ENCODE measurements around the gene MYO15A. TPM values are rescaled to one million over a fixed set of nuclear protein-coding genes. Genes with fewer than 3 reads are reported as not detected.

The MYO15A gene
- total and polyA plus RNA-seq, 2 experiments from 2014 or later: 1.0 to 2.2 TPM

DNA sequence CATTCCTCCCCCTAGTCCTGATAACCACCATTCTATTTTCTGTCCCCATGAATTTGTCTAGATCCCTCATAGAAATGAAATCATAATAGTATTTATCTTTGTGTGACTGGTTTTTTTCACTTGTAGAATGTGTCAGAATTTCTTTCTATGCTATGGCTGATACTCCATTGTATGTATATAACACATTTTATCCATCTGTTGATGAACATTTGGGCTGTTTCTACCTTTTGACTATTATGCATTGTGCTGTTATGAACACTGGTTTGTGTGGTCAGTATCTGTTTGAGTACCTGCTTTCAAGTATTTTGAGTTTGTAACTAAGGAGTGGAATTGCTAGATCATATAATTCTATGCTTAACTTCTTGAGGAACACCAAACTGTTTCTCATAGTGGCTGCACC is 36.8 kb upstream of the MYO15A start:
- no peak overlapping the region for H3K4me2 ChIP-seq
- H2AFZ ChIP-seq: no peak overlapping the region
- no peaks in the 10 kb centered on the region for H3F3A ChIP-seq (replicated peaks; ENCODE audit: low read depth)
- 0 out of 2 replicates have a peak, but pooled peaks cover 2% of the 10 kb centered on the region for H4K20me1 ChIP-seq (replicated peaks; ENCODE audit: insufficient read depth)
- Mint-ChIP-seq H3K36me3 (ENCODE audit: low read depth) (no peaks in the 10 kb centered on the region), H3K27me3 (ENCODE audit: insufficient read depth, low read depth, poor library complexity) (peaks cover 4% of the 10 kb centered on the region), H3K27ac (no peak overlapping the region), H3K4me3 (no peak overlapping the region), H3K4me1 (peaks cover 3% of the 10 kb centered on the region), H3K9me3 (no peaks in the 10 kb centered on the region)
- no peaks in the 10 kb centered on the region for H3K4me1 ChIP-seq (ENCODE audit: insufficient read depth)
- no peaks in the 10 kb centered on the region for H3K36me3 ChIP-seq (ENCODE audit: insufficient read depth)
- H3K4me3 ChIP-seq: no peak overlapping the region
- no peak for TF ChIP-seq CREB1 (CRISPR knock-in tag; IDR thresholded peaks at IDR 0.05; ENCODE audit: low read depth)
- H3K27me3 ChIP-seq (ENCODE audit: insufficient read depth): no peaks in the 10 kb centered on the region
- no peak for ATAC-seq
- no peak for DNase-seq (ENCODE audit: low spot score)
- H3K79me2 ChIP-seq (replicated peaks; ENCODE audit: insufficient read depth): no peaks in the 10 kb centered on the region
- H3K27ac ChIP-seq (ENCODE audit: low read depth): no peak overlapping the region
- H3K9me2 ChIP-seq (ENCODE audit: insufficient read depth): no peaks in the 10 kb centered on the region

DNA sequence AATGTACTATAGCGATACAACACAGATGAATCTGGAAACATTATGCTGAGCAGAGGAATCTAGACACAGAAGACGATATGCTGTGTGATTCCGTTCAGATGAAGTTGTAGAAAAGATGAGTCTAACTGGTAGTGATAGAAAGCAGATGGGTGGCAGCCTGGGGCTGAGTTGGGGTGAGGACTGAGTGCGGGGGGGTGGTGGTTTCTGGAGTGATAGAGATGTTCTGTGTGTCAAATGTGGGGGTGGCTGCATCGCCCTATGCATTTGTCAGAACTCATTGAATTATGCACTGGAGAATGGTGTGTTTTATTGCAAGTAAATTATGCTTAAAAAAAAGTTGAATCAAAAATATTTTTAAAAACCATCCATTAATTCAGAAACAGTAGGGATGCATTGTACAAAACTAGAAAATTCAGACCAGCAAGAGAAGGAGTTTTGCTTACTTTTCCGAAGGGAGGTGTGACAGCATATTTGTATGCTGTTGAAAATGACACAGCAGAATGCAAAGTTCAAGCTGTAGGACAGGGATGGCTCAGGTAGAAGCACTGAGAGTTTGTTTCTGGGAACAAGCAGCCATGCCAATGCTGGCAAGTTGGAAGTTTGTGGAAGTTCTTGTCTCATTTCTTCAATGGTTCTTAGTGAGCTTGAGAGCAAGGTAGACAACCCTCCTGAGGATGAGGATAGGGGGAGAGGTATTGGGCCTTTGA is 33.8 kb upstream of the MYO15A start:
- Histone ChIP-seq H3K4me3 (no peak overlapping the region), H3K79me2 (replicated peaks; ENCODE audit: insufficient read depth) (no peaks in the 10 kb centered on the region), H3F3A (replicated peaks; ENCODE audit: low read depth) (no peaks in the 10 kb centered on the region), H3K9me2 (ENCODE audit: insufficient read depth) (no peaks in the 10 kb centered on the region), H3K27ac (ENCODE audit: low read depth) (no peak overlapping the region), H3K4me1 (ENCODE audit: insufficient read depth) (no peaks in the 10 kb centered on the region), H2AFZ (no peak overlapping the region), H3K36me3 (ENCODE audit: insufficient read depth) (no peaks in the 10 kb centered on the region), H4K20me1 (replicated peaks; ENCODE audit: insufficient read depth) (0 out of 2 replicates have a peak, but pooled peaks cover 2% of the 10 kb centered on the region), H3K27me3 (ENCODE audit: insufficient read depth) (no peaks in the 10 kb centered on the region), H3K4me2 (no peak overlapping the region)
- TF ChIP-seq, protein P1, sequence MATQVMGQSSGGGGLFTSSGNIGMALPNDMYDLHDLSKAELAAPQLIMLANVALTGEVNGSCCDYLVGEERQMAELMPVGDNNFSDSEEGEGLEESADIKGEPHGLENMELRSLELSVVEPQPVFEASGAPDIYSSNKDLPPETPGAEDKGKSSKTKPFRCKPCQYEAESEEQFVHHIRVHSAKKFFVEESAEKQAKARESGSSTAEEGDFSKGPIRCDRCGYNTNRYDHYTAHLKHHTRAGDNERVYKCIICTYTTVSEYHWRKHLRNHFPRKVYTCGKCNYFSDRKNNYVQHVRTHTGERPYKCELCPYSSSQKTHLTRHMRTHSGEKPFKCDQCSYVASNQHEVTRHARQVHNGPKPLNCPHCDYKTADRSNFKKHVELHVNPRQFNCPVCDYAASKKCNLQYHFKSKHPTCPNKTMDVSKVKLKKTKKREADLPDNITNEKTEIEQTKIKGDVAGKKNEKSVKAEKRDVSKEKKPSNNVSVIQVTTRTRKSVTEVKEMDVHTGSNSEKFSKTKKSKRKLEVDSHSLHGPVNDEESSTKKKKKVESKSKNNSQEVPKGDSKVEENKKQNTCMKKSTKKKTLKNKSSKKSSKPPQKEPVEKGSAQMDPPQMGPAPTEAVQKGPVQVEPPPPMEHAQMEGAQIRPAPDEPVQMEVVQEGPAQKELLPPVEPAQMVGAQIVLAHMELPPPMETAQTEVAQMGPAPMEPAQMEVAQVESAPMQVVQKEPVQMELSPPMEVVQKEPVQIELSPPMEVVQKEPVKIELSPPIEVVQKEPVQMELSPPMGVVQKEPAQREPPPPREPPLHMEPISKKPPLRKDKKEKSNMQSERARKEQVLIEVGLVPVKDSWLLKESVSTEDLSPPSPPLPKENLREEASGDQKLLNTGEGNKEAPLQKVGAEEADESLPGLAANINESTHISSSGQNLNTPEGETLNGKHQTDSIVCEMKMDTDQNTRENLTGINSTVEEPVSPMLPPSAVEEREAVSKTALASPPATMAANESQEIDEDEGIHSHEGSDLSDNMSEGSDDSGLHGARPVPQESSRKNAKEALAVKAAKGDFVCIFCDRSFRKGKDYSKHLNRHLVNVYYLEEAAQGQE (IDR thresholded peaks at IDR 0.05; ENCODE audit: unreplicated experiment): no peak
- TF ChIP-seq STAT1 (IDR thresholded peaks at IDR 0.05; ENCODE audit: unreplicated experiment) (no peak), ZNF114 (CRISPR knock-in tag; IDR thresholded peaks at IDR 0.05) (no peak), EZH2 (IDR thresholded peaks at IDR 0.05; ENCODE audit: low read depth, unreplicated experiment) (no peak), NANOG (IDR thresholded peaks at IDR 0.05; ENCODE audit: borderline replicate concordance) (no peak), ZNF331 (CRISPR knock-in tag; IDR thresholded peaks at IDR 0.05; ENCODE audit: low read depth) (no peak), POLR2AphosphoS5 (IDR thresholded peaks at IDR 0.05; ENCODE audit: low read depth) (no peak)
- TF ChIP-seq, protein P2, sequence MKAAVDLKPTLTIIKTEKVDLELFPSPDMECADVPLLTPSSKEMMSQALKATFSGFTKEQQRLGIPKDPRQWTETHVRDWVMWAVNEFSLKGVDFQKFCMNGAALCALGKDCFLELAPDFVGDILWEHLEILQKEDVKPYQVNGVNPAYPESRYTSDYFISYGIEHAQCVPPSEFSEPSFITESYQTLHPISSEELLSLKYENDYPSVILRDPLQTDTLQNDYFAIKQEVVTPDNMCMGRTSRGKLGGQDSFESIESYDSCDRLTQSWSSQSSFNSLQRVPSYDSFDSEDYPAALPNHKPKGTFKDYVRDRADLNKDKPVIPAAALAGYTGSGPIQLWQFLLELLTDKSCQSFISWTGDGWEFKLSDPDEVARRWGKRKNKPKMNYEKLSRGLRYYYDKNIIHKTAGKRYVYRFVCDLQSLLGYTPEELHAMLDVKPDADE (IDR thresholded peaks at IDR 0.05): no peak
- no peaks in the 10 kb centered on the region for H3K9me3 Mint-ChIP-seq
- H3K4me3 Mint-ChIP-seq: no peak overlapping the region
- ATAC-seq: no peak
- DNase-seq (ENCODE audit: low spot score): no peak
- H3K27ac Mint-ChIP-seq: no peak overlapping the region
- H3K27me3 Mint-ChIP-seq (ENCODE audit: insufficient read depth, low read depth, poor library complexity): peaks cover 5% of the 10 kb centered on the region
- H3K36me3 Mint-ChIP-seq (ENCODE audit: low read depth): no peaks in the 10 kb centered on the region
- H3K4me1 Mint-ChIP-seq: peaks cover 3% of the 10 kb centered on the region

Measured in GM23338 (cell line).